ACC112 (cell line): ENCODE measurements around the gene CRADD.
"Not testable (repeated sequence)": the region's sequence is repeated elsewhere in the genome, so short reads cannot be mapped to it uniquely, and the experiment has no call there.

ENCODE experiments used
- H2AFZ ChIP-seq: fragments of 200-600 bp; sonication (generic); one replicate; pipeline ENCODE4 v1.6.0; 2017; ENCODE audit warnings: antibody characterized with exemption, low read length; ENCODE audit not compliant: unreplicated experiment
- H3K27ac ChIP-seq: fragments of 200-600 bp; sonication (generic); 2 replicates; pipeline ENCODE4 v1.5.1; 2014; ENCODE audit warnings: low read depth, mild to moderate bottlenecking, antibody characterized with exemption, low read length, moderate library complexity
- H3K27me3 ChIP-seq: fragments of 200-600 bp; sonication (generic); 2 replicates; pipeline ENCODE4 v1.6.1; 2014; ENCODE audit warnings: mild to moderate bottlenecking, antibody characterized with exemption, low read length, moderate library complexity, mixed read lengths; ENCODE audit not compliant: insufficient read depth
- H3K36me3 ChIP-seq: fragments of 200-600 bp; sonication (generic); 2 replicates; pipeline ENCODE4 v1.6.1; 2016; ENCODE audit warnings: mild to moderate bottlenecking, antibody characterized with exemption, low read length, moderate library complexity, mixed read lengths; ENCODE audit not compliant: insufficient read depth
- H3K4me1 ChIP-seq: fragments of 200-600 bp; sonication (generic); one replicate; pipeline ENCODE4 v1.6.1; 2016; ENCODE audit warnings: low read length, mixed read lengths; ENCODE audit not compliant: insufficient read depth, unreplicated experiment, control insufficient read depth
- H3K4me3 ChIP-seq: fragments of 200-600 bp; sonication (generic); 2 replicates; pipeline ENCODE4 v1.5.1; 2014; ENCODE audit warnings: mild to moderate bottlenecking, low read depth, low read length
- H3K79me2 ChIP-seq: fragments of 200-600 bp; sonication (generic); one replicate; pipeline ENCODE4 v1.6.0; 2016; ENCODE audit warnings: low read length; ENCODE audit not compliant: control insufficient read depth, unreplicated experiment, insufficient read depth

CRADD gene

GRCh38 chr12:93885973-93886532 lies 208.9 kb downstream of the CRADD start:
- not testable (repeated sequence) for H2AFZ ChIP-seq, H3K36me3 ChIP-seq, H3K4me1 ChIP-seq, H3K27ac ChIP-seq, H3K27me3 ChIP-seq, H3K4me3 ChIP-seq, H3K79me2 ChIP-seq

GRCh38 chr12:93886533-93887511 lies 209.6 kb downstream of the CRADD start:
- H3K4me1 ChIP-seq, result peaks cover 6% of the 10 kb centered on the region
- H3K4me3 ChIP-seq, result no peak overlapping the region
- no peaks in the 10 kb centered on the region for H3K27me3 ChIP-seq
- no peak overlapping the region for H2AFZ ChIP-seq
- H3K79me2 ChIP-seq, result no peaks in the 10 kb centered on the region
- H3K36me3 ChIP-seq, result no peaks in the 10 kb centered on the region
- no peak overlapping the region for H3K27ac ChIP-seq

GRCh38 chr12:93888964-93889363 lies 211.8 kb downstream of the CRADD start:
- no peak overlapping the region for H3K27ac ChIP-seq

GRCh38 chr12:93889516-93890212 lies 212.5 kb downstream of the CRADD start:
- Histone ChIP-seq H3K27me3 (no peaks in the 10 kb centered on the region), H3K79me2 (no peaks in the 10 kb centered on the region), H2AFZ (no peak overlapping the region), H3K4me1 (no peaks in the 10 kb centered on the region), H3K4me3 (no peak overlapping the region), H3K27ac (no peak overlapping the region), H3K36me3 (no peaks in the 10 kb centered on the region)

More at GRCh38 chr12:93888964-93889363, 211.8 kb downstream of the CRADD start:
- Histone ChIP-seq H3K79me2 (no peaks in the 10 kb centered on the region), H3K27me3 (no peaks in the 10 kb centered on the region), H2AFZ (no peak overlapping the region), H3K4me3 (no peak overlapping the region), H3K36me3 (no peaks in the 10 kb centered on the region), H3K4me1 (peaks cover 4% of the 10 kb centered on the region)

- Histone ChIP-seq H3K79me2 (no peaks in the 10 kb centered on the region), H3K4me1 (peaks cover 3% of the 10 kb centered on the region), H3K27ac (no peak overlapping the region), H2AFZ (no peak overlapping the region), H3K4me3 (no peak overlapping the region), H3K27me3 (no peaks in the 10 kb centered on the region), H3K36me3 (no peaks in the 10 kb centered on the region)
Observed at GRCh38 chr12:93892423-93893268, 215.5 kb downstream of the CRADD start.

- Histone ChIP-seq H3K4me1 (peaks cover 3% of the 10 kb centered on the region), H3K79me2 (no peaks in the 10 kb centered on the region), H3K27ac (no peak overlapping the region), H3K4me3 (no peak overlapping the region), H3K27me3 (no peaks in the 10 kb centered on the region), H3K36me3 (no peaks in the 10 kb centered on the region), H2AFZ (no peak overlapping the region)
Observed at GRCh38 chr12:93894391-93895088, 217.4 kb downstream of the CRADD start.

GRCh38 chr12:93895089-93895445 lies 217.9 kb downstream of the CRADD start:
- H3K4me3 ChIP-seq, result no peak overlapping the region
- no peaks in the 10 kb centered on the region for H3K27me3 ChIP-seq
- no peaks in the 10 kb centered on the region for H3K36me3 ChIP-seq
- no peak overlapping the region for H3K27ac ChIP-seq
- no peaks in the 10 kb centered on the region for H3K79me2 ChIP-seq
- H2AFZ ChIP-seq, result no peak overlapping the region
- H3K4me1 ChIP-seq, result peaks cover 3% of the 10 kb centered on the region

- Histone ChIP-seq H3K36me3 (no peaks in the 10 kb centered on the region), H3K27ac (no peak overlapping the region), H3K4me1 (peaks cover 3% of the 10 kb centered on the region), H2AFZ (no peak overlapping the region), H3K79me2 (no peaks in the 10 kb centered on the region), H3K27me3 (no peaks in the 10 kb centered on the region), H3K4me3 (no peak overlapping the region)
Observed at GRCh38 chr12:93896427-93896826, 219.3 kb downstream of the CRADD start.

DNA sequence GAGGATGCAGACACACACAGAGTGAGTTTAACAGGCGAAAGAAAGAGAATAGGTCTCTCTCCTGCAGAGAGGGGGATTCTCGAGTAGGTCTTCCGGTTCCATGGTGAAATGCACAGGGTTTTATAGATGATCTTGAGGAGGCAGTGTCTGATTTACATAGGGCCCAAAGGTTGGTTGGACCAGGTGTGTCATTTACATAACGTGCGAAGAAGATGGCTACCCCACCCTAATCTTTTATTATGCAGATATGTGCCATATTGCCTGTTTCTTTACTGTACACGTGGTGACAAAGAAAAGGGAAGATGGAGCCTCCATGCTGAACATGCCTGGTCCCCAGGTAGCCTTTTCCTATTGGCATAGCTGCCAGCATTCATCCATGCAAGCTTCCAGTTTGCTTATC lies 219.8 kb downstream of the CRADD start:
- Histone ChIP-seq H3K27ac (no peak overlapping the region), H3K79me2 (no peaks in the 10 kb centered on the region), H3K36me3 (no peaks in the 10 kb centered on the region), H3K27me3 (no peaks in the 10 kb centered on the region), H3K4me1 (peaks cover 3% of the 10 kb centered on the region), H3K4me3 (no peak overlapping the region), H2AFZ (no peak overlapping the region)

GRCh38 chr12:93901739-93902138 lies 224.6 kb downstream of the CRADD start:
- H3K27ac ChIP-seq, result no peak overlapping the region
- no peak overlapping the region for H2AFZ ChIP-seq
- H3K4me1 ChIP-seq, result no peaks in the 10 kb centered on the region
- H3K27me3 ChIP-seq, result no peaks in the 10 kb centered on the region
- no peaks in the 10 kb centered on the region for H3K79me2 ChIP-seq
- no peak overlapping the region for H3K4me3 ChIP-seq
- no peaks in the 10 kb centered on the region for H3K36me3 ChIP-seq
